Stimulated activated CD4-positive, alpha-beta T cell treated with anti-CD3 and anti-CD28 coated beads, Interleukin-1b, Interleukin-23, amount 100 ng/mL, for 4 hours (primary cell): ENCODE results near the gene ALK.
"Not testable (repeated sequence)": the region's sequence is repeated elsewhere in the genome, so short reads cannot be mapped to it uniquely, and the experiment has no call there.

Experiments
- DNase-seq, 2 donors: peaks; one replicate each; pipeline ENCODE4 v3.0.0-alpha.2; 2020; ENCODE audit warnings: low read depth in 2 of 2

Gene ALK

GRCh38 chr2:29276151-29276550, 645.2 kb downstream of the ALK start:
- no peak for DNase-seq

DNA sequence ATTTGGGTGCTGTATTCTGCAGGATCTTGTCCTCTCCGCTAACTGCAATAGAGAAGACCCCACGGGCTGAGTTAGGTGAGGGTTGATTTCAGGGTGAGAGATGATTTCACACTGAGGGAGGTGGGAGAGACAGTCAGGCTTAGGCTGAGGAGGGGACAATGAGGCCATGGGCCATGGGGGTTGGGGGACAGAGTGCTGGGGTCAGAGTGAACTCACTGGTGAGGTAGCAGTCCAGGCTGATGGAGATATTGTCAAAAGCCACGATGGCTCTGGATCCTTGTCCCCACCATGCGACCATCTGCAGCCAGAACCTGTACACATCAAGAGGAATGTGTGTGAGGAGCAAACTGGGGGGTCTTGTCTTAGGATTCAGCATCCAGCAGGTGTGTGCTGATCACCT, 646.2 kb downstream of the ALK start:
- no peak for DNase-seq

DNA sequence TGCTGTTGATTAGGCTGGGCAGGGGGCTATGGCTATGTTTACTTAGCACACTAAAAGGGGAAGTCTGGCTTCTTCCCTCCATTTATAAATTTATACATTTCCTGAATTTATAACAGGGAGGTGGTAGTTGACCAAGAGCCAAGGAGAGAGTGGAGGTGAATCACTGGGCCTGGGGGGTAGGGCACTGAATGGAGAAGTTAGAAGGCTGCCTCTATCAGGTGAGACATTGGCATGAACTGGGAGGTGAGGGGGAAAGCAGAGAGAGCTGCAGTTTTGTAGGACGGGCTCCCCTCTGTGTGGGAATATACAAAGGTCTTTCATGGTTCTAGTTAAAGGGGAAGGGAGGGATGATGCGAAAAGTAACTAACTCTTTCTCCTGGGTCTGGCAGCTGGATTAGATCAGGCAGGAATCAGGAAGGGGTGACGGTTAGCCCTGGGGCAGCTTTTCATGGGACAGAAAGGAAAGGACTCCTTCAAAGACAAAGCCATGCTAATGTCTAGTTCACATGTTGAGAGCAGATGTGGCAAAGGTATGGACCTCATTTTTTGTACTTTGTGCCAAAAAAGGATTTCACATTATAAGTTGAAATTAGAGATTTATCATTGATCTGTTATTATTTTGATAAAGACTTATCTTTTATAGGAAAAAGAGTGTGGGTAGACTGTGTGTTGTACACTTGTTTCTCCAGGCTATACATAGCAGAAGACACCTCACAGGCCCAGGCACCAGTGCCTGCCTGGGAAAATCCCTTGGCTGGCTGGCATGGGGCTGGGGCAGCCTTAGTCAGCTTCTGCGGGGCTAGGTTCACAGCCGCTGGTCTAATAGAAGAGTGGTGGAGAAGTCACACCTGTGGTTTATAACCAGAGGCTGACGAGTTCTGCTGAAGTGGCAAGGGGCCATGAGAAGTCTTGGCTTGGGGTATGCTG, 647.4 kb downstream of the ALK start:
- DNase-seq: no peak

DNA sequence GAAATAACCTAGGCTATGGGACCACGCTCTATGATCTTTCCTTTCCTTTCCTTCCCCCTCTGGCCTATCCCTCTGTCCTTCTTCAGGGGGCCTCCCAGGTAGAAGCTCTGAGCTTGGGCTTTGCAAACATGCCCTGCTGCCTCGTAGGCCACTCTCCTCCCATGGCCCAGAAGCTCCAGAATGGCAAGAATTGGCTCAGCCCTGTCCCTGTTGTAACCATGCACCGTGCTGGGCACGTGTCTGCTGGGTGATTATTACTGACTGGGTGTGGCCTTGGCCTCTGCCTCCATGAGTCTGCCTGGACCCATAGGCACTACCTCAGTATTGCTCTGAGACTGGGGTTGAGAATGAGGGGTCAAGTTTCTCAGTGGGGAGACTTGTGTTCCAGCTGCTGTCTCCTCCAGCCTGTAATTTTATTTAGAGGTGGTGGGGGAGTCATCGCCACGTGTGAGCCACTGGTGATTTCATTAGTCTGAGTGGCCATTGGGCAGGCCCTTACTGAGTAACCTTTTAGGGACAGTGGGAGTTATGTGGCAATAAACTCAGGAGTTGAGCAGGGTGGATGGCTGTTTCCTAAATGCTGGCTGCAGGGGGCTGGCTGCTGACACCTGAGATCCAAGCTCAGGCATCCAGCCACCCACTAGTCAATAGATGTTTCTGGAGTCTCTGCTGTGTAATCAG, 648.2 kb downstream of the ALK start:
- no peak for DNase-seq

- DNase-seq: no peak
These were observed 649.1 kb downstream of the ALK start for GRCh38 chr2:29272311-29272710.

DNA sequence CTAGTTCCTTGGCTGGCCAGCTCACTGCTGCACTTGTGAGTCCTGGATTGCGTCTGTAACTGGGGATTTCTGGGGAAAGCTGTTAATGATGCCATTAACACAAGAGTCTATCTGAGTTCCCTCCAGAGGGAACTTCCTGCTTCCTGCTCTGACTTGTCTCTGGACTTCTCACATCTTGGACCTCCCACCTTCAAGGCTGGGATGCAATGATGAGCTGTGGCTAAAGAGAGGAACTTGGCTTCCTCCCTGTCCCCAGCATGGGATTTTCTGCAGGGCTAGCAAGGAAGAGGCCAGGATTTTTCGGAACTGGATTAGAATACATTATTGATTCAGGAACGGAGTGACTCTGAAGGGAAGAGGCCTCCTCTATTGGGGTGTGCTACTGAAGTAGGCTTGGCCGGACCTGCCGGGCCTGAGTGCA, 650.7 kb downstream of the ALK start:
- DNase-seq: no peak

DNA sequence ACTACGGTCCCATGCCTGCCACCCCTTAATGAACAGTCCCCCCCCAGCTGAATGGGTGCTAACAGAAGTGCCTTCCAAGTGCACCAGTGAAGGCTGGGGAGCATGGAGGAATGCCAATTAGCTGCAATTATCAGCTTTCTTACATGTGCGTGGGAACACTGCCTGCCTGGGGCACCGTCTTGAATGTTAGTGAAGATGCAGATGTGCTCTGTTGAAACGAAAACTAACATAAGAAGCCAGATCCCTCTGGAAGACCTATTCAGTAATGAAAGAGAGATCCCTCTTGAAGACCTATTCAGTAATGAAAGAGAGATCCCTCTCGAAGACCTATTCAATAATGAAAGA, 651.6 kb downstream of the ALK start:
- DNase-seq: no peak

GRCh38 chr2:29269095-29269764, 652.2 kb downstream of the ALK start:
- no peak for DNase-seq

DNA sequence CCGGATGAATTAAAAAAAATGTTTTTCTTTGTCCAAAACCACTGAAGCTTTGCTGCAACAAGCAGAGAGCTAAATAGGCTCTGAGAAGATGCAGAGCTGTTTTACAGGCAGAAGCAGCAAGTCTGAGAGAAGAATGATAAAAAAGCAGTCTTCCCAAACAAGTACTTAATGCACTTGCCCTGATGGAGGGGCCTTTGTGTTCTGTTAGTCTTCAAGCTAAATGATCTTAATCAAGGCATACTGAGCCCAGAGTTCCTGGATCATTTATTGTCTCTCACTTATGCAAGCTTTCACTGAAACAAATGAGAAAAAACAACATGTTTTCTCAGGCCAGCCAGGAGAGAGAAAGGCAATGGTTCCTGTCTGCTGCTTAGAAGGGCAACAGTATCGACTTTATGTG, 653.7 kb downstream of the ALK start:
- no peak for DNase-seq

DNA sequence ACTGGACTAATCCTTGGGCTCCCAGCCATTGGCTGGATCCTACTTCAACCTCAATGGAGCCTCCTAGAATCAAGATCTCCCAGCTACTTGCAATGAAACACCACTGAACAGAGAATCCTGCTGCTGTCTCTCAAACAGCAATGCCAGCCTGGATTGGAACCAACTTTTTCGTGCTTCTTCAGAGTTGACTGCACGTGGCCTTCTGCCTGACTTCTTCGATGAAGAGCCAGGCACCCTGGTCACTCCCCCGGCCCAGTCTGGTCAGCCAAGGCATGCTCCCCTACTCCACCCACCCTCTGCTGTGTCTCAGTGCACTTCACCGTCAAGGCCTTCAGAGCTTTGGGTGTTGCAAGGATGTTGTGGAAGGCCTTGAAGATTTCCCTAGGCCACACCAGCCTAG, 657.5 kb downstream of the ALK start:
- DNase-seq: no peak

DNA sequence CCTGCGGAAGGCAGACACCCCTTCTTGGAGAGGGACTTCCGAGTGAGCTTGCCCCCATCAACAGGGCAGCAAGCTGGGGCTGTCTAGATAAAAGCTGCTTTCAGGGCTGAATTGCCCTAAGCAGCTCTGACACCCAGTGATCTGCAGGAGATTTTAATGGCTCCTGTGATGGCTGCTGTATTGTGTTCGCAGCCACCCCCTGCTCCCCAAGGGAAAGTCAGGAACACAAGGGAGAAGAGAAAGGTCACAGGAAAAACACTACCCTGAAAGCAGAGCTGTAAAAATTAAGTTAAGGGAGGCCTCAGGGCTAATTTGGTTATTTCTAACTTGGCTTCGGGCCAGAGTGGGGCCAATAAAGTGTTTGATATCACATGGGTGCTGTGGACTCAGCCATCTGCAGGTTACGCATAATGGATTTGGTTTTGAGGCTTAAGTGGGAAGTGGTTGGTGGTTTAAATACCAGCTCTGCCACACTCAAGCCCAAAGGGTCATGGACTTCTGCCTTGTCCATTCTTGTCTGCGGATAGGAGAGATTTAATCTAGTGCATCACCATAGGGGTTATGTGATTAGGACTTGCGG, 658.6 kb downstream of the ALK start:
- DNase-seq: no peak

- no peak for DNase-seq
These were observed 660.4 kb downstream of the ALK start for GRCh38 chr2:29261003-29261402.

DNA sequence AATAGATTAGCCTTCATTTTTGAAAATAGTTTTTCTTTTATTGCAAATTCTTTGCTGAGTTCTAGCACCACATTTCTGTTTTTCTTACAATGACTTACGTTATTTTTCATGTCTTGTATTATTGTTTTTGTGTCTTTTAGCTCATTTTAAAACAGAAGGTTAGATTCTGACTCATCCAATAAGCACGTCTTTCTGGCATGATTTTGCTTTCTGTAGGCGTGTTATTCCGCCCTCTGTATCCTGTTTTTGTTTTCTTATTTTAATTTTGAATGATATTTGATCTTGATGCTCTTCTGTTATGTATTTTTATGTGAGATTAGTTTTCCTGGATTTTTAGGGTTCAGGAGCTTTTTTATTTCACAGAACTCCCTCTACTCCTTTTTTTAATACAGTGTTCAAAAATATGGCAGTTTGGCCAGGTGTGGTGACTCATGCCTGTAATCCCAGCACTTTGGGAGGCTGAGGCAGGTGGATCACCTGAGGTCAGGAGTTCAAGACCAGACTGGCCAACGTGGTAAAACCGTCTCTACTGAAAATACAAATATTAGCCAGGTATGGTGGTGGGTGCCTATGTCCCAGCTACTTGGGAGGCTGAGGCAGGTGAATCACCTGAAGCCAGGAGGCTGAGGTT, 661.1 kb downstream of the ALK start:
- DNase-seq: no peak

GRCh38 chr2:29259221-29259620, 662.2 kb downstream of the ALK start:
- no peak for DNase-seq

- no peak for DNase-seq
These were observed 666.4 kb downstream of the ALK start for GRCh38 chr2:29255004-29255403.

DNA sequence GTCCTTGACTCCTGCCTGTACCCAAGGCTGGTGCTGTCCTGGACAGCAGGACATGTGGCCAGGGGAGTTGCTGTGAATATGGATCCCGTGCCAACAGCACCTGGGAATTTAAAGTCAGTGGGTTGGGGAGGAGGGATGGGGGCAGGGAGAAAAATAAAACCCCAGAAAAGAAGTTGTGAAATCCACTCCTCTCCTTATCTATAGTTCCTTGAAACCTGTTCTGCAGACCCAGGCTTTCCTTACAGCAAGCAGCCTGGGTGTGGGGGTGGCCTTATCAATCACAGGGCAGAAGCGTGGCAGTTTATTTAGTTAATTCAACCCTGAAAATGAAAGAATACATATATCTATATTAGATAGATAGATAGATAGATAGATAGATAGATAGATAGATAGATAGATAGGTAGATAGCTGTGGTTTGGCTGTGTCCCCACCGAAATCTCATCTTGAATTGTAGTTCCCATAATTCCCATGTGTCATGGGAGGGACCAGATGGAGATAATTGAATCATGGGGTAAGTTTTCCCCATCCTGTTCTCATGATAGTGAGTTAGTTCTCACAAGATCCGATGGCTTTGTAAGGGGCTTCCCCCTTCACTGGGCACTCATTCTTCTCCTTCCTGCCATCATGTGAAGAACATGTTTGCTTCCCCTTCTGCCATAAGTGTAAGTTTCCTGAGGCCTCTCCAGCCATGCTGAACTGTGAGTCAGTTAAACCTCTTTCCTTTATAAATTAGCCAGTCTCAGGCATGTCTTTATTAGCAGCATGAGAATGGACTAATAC, 667.7 kb downstream of the ALK start:
- not testable (repeated sequence) for DNase-seq

DNA sequence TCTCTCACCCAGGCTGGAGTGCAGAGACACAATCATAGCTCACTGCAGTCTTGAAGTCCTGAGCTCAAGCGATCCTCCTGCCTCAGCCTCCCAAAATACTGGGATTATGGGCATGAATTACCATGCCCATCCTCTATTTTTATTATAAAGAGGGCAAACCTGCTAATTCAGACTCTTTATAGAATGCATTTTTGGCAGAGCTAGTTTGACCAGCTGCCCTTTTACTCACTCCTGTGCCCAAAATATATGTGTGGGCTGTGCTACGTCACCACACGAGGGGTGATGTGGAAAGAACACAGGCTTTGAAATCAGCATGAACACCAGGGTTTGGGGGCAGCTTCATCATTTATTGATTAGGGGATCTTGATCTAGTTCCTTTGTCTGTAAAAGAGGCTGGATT, 668.4 kb downstream of the ALK start:
- DNase-seq: no peak

DNA sequence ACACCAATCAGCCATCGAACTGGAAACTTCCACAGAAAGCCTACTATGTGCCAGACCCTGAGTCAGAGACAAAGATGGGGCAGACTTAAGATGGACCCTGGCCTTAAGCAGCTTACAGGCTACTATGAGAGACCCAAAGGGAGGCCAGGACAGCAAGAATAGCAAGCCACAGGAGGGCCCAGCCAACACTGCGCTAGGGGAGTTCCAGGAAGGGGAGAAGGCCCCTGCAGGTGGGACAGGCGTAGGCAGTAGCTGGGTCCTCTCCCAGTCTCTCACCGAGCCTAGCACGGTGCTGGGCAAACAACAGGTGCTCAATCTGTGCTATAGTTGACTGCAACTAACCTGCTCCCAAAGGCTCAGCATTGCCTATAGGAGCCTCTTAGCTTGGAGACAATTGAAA, 670.0 kb downstream of the ALK start:
- no peak for DNase-seq

- DNase-seq: no peak
These were observed 670.4 kb downstream of the ALK start for GRCh38 chr2:29250977-29251376.

GRCh38 chr2:29249666-29250253, 671.6 kb downstream of the ALK start:
- DNase-seq: no peak
